Measurements from ENCODE around the gene KCNAB2. TPM values are rescaled to one million over a fixed set of nuclear protein-coding genes. Genes with fewer than 3 reads are reported as not detected.

The KCNAB2 gene
- total RNA-seq, 2 donors from 2014 or later, result 2.0 to 5.5 TPM

GRCh38 chr1:6110326-6110725, 64.6 kb downstream of the KCNAB2 start:
- Histone ChIP-seq H3K27ac (no peak overlapping the region), H3K4me3 (no peak overlapping the region), H3K4me1 (replicated peaks) (no peaks in the 10 kb centered on the region), H3K9me3 (no peaks in the 10 kb centered on the region), H3K27me3 (replicated peaks; ENCODE audit: insufficient read depth) (no peaks in the 10 kb centered on the region), H3K36me3 (no peaks in the 10 kb centered on the region)
- no peak for TF ChIP-seq POLR2A (IDR thresholded peaks at IDR 0.05)
- no peak for TF ChIP-seq CTCF (IDR thresholded peaks at IDR 0.05)
- TF ChIP-seq POLR2AphosphoS5 (IDR thresholded peaks at IDR 0.05), result no peak
- WGBS, result 73% methylated on average over 14 of the region's 15 CpGs
- no peak for DNase-seq (ENCODE audit: low spot score)
- intact Hi-C loops (cut with DNase I), result no loop called here

GRCh38 chr1:6111571-6111970, 65.9 kb downstream of the KCNAB2 start:
- intact Hi-C loops (cut with DNase I), result no loop called here
- H3K4me3 ChIP-seq, result no peak overlapping the region
- TF ChIP-seq POLR2A (IDR thresholded peaks at IDR 0.05), result no peak
- TF ChIP-seq POLR2AphosphoS5 (IDR thresholded peaks at IDR 0.05), result no peak
- no peak for TF ChIP-seq CTCF (IDR thresholded peaks at IDR 0.05)
- no peak overlapping the region for H3K27ac ChIP-seq
- no peaks in the 10 kb centered on the region for H3K27me3 ChIP-seq (replicated peaks; ENCODE audit: insufficient read depth)
- DNase-seq (ENCODE audit: low spot score), result no peak
- no peaks in the 10 kb centered on the region for H3K4me1 ChIP-seq (replicated peaks)
- no peaks in the 10 kb centered on the region for H3K9me3 ChIP-seq
- 55% methylated on average over 24 of the region's 24 CpGs for WGBS
- H3K36me3 ChIP-seq, result no peaks in the 10 kb centered on the region

- Histone ChIP-seq H3K4me1 (replicated peaks) (no peaks in the 10 kb centered on the region), H3K36me3 (no peaks in the 10 kb centered on the region), H3K4me3 (no peak overlapping the region), H3K27me3 (replicated peaks; ENCODE audit: insufficient read depth) (no peaks in the 10 kb centered on the region), H3K27ac (no peak overlapping the region), H3K9me3 (no peaks in the 10 kb centered on the region)
- intact Hi-C loops (cut with DNase I), result no loop called here
- DNase-seq (ENCODE audit: low spot score), result no peak
- TF ChIP-seq CTCF (IDR thresholded peaks at IDR 0.05), result no peak
- TF ChIP-seq POLR2A (IDR thresholded peaks at IDR 0.05), result no peak
- TF ChIP-seq POLR2AphosphoS5 (IDR thresholded peaks at IDR 0.05), result no peak
- 82% methylated on average over 13 of the region's 13 CpGs for WGBS
These were observed 66.5 kb downstream of the KCNAB2 start for GRCh38 chr1:6111991-6112689.

GRCh38 chr1:6112690-6113005, 67.0 kb downstream of the KCNAB2 start:
- intact Hi-C loops (cut with DNase I), result no loop called here
- no peaks in the 10 kb centered on the region for H3K9me3 ChIP-seq
- no peak overlapping the region for H3K4me3 ChIP-seq
- no peak overlapping the region for H3K27ac ChIP-seq
- TF ChIP-seq POLR2AphosphoS5 (IDR thresholded peaks at IDR 0.05), result no peak
- H3K36me3 ChIP-seq, result no peaks in the 10 kb centered on the region
- H3K27me3 ChIP-seq (replicated peaks; ENCODE audit: insufficient read depth), result no peaks in the 10 kb centered on the region
- 60% methylated on average over 5 of the region's 5 CpGs for WGBS
- DNase-seq (ENCODE audit: low spot score), result no peak
- no peaks in the 10 kb centered on the region for H3K4me1 ChIP-seq (replicated peaks)

GRCh38 chr1:6113116-6113515, 67.4 kb downstream of the KCNAB2 start:
- TF ChIP-seq CTCF (IDR thresholded peaks at IDR 0.05) (no peak), POLR2AphosphoS5 (IDR thresholded peaks at IDR 0.05) (no peak), POLR2A (IDR thresholded peaks at IDR 0.05) (no peak)
- no peaks in the 10 kb centered on the region for H3K27me3 ChIP-seq (replicated peaks; ENCODE audit: insufficient read depth)
- H3K4me3 ChIP-seq, result no peak overlapping the region
- no peaks in the 10 kb centered on the region for H3K36me3 ChIP-seq
- DNase-seq (ENCODE audit: low spot score), result no peak
- no peak overlapping the region for H3K27ac ChIP-seq
- H3K4me1 ChIP-seq (replicated peaks), result no peaks in the 10 kb centered on the region
- intact Hi-C loops (cut with DNase I), result no loop called here
- WGBS, result 73% methylated on average over 10 of the region's 10 CpGs
- no peaks in the 10 kb centered on the region for H3K9me3 ChIP-seq

Data from prostate gland (tissue), 2 donors.